ENCODE results near the gene C16orf92. TPM values are rescaled to one million over a fixed set of nuclear protein-coding genes. Genes with fewer than 3 reads are reported as not detected.

The C16orf92 gene
- total RNA-seq, 1 experiment from 2014 or later = not detected

- CTCF ChIA-PET = interaction anchor here (1.7 kb wide), 1 partner anchor 44 kb away, joined by 9 read pairs; no protein-coding TSS in a partner anchor
- Mint-ChIP-seq H3K9me3 (no peaks in the 10 kb centered on the region), H3K36me3 (peaks cover 46% of the 10 kb centered on the region)
Observed at GRCh38 chr16:29988346-29989075, 34.5 kb upstream of the C16orf92 start.

More at GRCh38 chr16:29988346-29989075, 34.5 kb upstream of the C16orf92 start:
- peak overlapping the region; percentile 74; the same call in 1 of the 2 replicates for H3K27ac Mint-ChIP-seq
- no peaks in the 10 kb centered on the region for H3K4me1 Mint-ChIP-seq
- DNase-seq (ENCODE audit: low spot score) (no peak), ATAC-seq (no peak)
- TF ChIP-seq PREB (CRISPR knock-in tag; IDR thresholded peaks at IDR 0.05; ENCODE audit: borderline replicate concordance) (no peak), E2F1 (CRISPR knock-in tag; IDR thresholded peaks at IDR 0.05) (no peak), CREB1 (CRISPR knock-in tag; IDR thresholded peaks at IDR 0.05) (no peak), GRHL2 (CRISPR knock-in tag; IDR thresholded peaks at IDR 0.05; ENCODE audit: insufficient replicate concordance, severe bottlenecking) (no peak), AR (CRISPR knock-in tag; IDR thresholded peaks at IDR 0.05) (no peak), E2F5 (CRISPR knock-in tag; IDR thresholded peaks at IDR 0.05) (no peak), ZNF263 (CRISPR knock-in tag; IDR thresholded peaks at IDR 0.05; ENCODE audit: low read depth) (no peak), FOXP4 (CRISPR knock-in tag; IDR thresholded peaks at IDR 0.05) (no peak), ZNF671 (CRISPR knock-in tag; IDR thresholded peaks at IDR 0.05) (no peak), TEAD1 (CRISPR knock-in tag; IDR thresholded peaks at IDR 0.05) (no peak), IRF1 (CRISPR knock-in tag; IDR thresholded peaks at IDR 0.05) (no peak), NFATC4 (CRISPR knock-in tag; IDR thresholded peaks at IDR 0.05) (no peak), ZNF512 (CRISPR knock-in tag; IDR thresholded peaks at IDR 0.05; ENCODE audit: borderline replicate concordance) (no peak), CBFB (CRISPR knock-in tag; IDR thresholded peaks at IDR 0.05; ENCODE audit: low read depth) (no peak), ZNF423 (CRISPR knock-in tag; IDR thresholded peaks at IDR 0.05) (no peak), ZNF138 (CRISPR knock-in tag; conservative IDR thresholded peaks at IDR 0.05) (no peak), FOXP1 (CRISPR knock-in tag; IDR thresholded peaks at IDR 0.05; ENCODE audit: borderline replicate concordance) (no peak), USF2 (CRISPR knock-in tag; IDR thresholded peaks at IDR 0.05) (no peak), CREM (CRISPR knock-in tag; IDR thresholded peaks at IDR 0.05) (no peak)
- no peak overlapping the region for H3K4me3 Mint-ChIP-seq
- POLR2A ChIA-PET = interaction anchor here (0.6 kb wide), 1 partner anchor 15 kb away, joined by 3 read pairs; the partner anchor contains the start of gene TAOK2
- H3K27me3 Mint-ChIP-seq (ENCODE audit: low read depth) = no peaks in the 10 kb centered on the region
